Activated T-cell treated with anti-CD3 and anti-CD28 coated beads, Interleukin-2, amount 50 U/mL, for 1 hour (primary cell): ENCODE data around the gene TMEM170A.
"Not testable (repeated sequence)": the region's sequence is repeated elsewhere in the genome, so short reads cannot be mapped to it uniquely, and the experiment has no call there.

Source experiments
- DNase-seq: peaks from one replicate; pipeline ENCODE4 v3.0.0-alpha.2; 2020

Gene TMEM170A

GRCh38 chr16:75446416-75446815 is 18.1 kb downstream of the TMEM170A start:
- no peak for DNase-seq

- DNase-seq: no peak
Observed at GRCh38 chr16:75445298-75445697, 19.2 kb downstream of the TMEM170A start.

GRCh38 chr16:75443298-75443697 is 21.2 kb downstream of the TMEM170A start:
- no peak for DNase-seq

GRCh38 chr16:75433732-75434413 is 30.6 kb downstream of the TMEM170A start:
- no peak for DNase-seq

GRCh38 chr16:75432828-75433731 is 31.4 kb downstream of the TMEM170A start, which contains the start of gene CFDP1:
CFDP1 (minus strand) TSS chr16:75433503; CDS start chr16:75433352, 151 bp downstream.
- peak; percentile 95 for DNase-seq

GRCh38 chr16:75429621-75430403 is 34.7 kb downstream of the TMEM170A start:
- DNase-seq: no peak

GRCh38 chr16:75426524-75426923 is 38.0 kb downstream of the TMEM170A start:
- DNase-seq: not testable (repeated sequence)

- not testable (repeated sequence) for DNase-seq
Observed at GRCh38 chr16:75424105-75424762, 40.3 kb downstream of the TMEM170A start.

- no peak for DNase-seq
Observed at GRCh38 chr16:75423723-75424104, 40.8 kb downstream of the TMEM170A start.

- no peak for DNase-seq
Observed at GRCh38 chr16:75421820-75422126, 42.7 kb downstream of the TMEM170A start.

GRCh38 chr16:75420987-75421819 is 43.3 kb downstream of the TMEM170A start:
- no peak for DNase-seq

GRCh38 chr16:75416904-75417565 is 47.5 kb downstream of the TMEM170A start:
- no peak for DNase-seq

- DNase-seq: no peak
Observed at GRCh38 chr16:75415169-75415905, 49.2 kb downstream of the TMEM170A start.

- DNase-seq: no peak
Observed at GRCh38 chr16:75413951-75414350, 50.5 kb downstream of the TMEM170A start.

- no peak for DNase-seq
Observed at GRCh38 chr16:75406943-75407342, 57.5 kb downstream of the TMEM170A start.

- DNase-seq: no peak
Observed at GRCh38 chr16:75402821-75403475, 61.5 kb downstream of the TMEM170A start.

- DNase-seq: no peak
Observed at GRCh38 chr16:75402159-75402820, 62.2 kb downstream of the TMEM170A start.

GRCh38 chr16:75401691-75402090 is 62.8 kb downstream of the TMEM170A start:
- no peak for DNase-seq

- DNase-seq: no peak
Observed at GRCh38 chr16:75398333-75398732, 66.2 kb downstream of the TMEM170A start.
